CD4-positive, alpha-beta T cell treated with Interleukin-12 subunit alpha and Interleukin-12 subunit beta, for 1 hour (primary cell): ENCODE measurements around the gene LIMK1.

Experiments
- DNase-seq: peaks from one replicate; pipeline ENCODE4 v3.0.0-alpha.2; 2020

The LIMK1 gene

GRCh38 chr7:74056096-74056915 lies 27.3 kb upstream of the LIMK1 start:
- no peak for DNase-seq

- no peak for DNase-seq
Observed at GRCh38 chr7:74057216-74057925, 26.2 kb upstream of the LIMK1 start.

- no peak for DNase-seq
Observed at GRCh38 chr7:74057987-74058386, 25.6 kb upstream of the LIMK1 start.

- DNase-seq = no peak
Observed at GRCh38 chr7:74058486-74058885, 25.1 kb upstream of the LIMK1 start.

GRCh38 chr7:74059037-74059436 lies 24.6 kb upstream of the LIMK1 start:
- no peak for DNase-seq

- no peak for DNase-seq
Observed at GRCh38 chr7:74059681-74060588, 23.7 kb upstream of the LIMK1 start.

- peak; percentile 86 for DNase-seq
Observed at GRCh38 chr7:74061840-74062539, 21.6 kb upstream of the LIMK1 start.

GRCh38 chr7:74063223-74063641 lies 20.4 kb upstream of the LIMK1 start:
- DNase-seq = no peak

DNA sequence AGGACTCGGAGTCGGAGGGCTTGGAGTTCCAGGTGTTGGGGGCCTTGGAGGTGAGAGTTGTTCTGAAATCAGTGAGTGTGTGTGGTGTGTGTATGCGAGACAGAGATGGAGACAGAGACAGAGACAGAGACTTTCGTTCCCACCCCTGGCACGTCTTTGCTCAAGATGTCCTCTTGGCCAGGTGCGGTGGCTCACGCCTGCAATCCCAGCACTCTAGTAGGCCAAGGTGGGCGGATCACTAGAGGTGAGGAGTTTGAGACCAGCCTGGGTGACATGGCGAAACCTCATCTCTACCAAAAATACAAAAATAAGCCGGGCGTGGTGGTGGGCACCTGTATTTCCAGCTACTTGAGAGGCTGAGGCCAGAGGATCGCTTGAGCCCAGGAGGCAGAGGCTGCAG lies 20.0 kb upstream of the LIMK1 start:
- DNase-seq = no peak

DNA sequence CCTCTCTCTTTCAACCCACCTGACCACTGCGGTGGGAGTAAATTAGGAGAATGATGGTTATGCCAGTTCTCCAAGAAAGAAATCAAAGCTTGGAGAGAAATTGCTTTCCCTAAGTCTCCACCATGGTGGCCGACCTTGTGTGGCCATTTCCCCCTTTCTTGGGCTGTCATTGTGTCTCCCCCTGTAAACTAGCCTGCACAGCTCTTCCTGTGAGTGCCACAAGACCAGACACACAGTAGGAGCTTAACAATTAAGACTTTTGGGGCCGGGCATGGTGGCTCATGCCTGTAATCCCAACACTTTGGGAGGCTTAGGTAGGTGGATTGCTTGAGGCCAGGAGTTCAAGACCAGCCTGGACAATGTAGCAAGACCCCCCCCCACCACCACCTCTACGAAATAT lies 18.9 kb upstream of the LIMK1 start:
- DNase-seq = no peak

DNA sequence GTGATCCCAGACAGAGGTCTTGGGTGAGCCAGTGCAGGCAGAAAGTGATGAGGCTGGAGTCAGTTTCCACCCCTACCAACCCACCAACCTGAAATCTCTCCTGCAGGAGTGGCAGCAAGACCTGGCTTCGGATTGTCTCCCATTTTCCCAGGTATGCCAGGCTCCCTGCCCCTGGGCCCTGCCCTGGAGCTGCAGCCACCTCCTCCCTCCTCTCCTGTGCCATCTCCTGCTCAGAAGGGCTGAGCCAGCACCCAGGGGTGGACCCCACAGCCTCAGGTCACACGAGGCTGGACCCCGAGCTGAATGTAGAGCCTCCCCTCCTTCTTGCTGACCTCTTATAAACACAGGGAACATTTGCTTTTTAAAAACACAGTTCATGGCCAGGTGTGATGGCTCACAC lies 17.0 kb upstream of the LIMK1 start:
- DNase-seq = no peak

DNA sequence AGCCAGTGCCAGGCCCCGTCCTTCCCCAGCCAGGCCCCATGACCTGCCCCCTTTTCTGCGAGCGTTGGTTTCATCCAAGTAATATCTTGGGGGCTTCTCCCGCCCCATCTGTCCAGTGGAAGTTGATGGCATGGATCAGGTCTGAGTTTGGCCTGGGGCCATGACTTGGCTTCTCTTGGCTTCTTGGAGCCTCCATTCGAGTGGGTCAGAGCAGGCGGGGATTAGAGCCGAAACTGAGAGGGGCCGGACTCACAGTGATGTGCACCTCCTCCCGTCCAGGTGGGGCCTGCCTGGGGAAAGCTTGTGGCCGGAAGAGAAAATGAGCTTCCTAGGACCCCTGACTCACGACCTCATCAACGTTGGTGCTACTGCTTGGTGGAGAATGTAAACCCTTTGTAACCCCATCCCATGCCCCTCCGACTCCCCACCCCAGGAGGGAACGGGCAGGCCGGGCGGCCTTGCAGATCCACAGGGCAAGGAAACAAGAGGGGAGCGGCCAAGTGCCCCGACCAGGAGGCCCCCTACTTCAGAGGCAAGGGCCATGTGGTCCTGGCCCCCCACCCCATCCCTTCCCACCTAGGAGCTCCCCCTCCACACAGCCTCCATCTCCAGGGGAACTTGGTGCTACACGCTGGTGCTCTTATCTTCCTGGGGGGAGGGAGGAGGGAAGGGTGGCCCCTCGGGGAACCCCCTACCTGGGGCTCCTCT lies 15.1 kb upstream of the LIMK1 start:
- no peak for DNase-seq

GRCh38 chr7:74069086-74069541 lies 14.5 kb upstream of the LIMK1 start:
- no peak for DNase-seq

DNA sequence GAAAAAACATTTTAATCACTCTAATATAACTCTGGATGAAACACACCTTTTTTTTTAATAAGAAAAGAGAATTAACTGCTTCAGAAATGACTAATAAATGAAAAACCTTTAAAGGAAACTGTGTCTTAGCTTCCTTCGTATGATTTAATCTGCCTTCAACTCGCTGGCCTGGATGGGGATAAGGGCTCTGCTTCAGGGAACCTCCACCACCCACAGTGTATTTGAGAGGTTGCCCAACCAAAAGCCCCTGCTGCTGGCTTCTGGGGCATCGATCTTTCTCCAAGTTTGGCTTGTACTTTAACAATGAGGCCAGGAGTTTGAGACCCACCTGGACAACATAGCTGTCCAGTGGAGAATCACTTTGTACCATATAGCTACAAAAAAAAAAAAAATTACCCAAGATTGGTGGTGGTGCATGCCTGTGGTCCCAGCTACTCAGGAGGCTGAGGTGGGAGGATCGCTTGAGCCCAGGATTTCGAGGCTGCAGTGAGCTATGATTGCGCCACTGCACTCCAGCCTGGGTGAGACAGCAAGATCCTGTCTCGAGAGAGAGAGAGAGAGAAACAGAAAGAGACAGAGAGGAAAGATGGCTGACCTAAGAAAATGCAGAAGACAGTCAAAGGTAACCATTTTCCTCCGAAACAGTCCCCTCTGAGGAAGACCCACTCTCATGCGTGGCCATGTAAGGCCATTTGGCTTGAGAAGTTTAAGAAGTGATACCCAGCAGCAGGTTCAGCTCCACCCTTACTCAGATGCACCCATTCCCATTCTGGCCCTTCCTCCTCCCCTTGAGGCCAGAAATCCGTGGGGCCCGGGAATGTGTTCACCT lies 13.6 kb upstream of the LIMK1 start:
- no peak for DNase-seq

- no peak for DNase-seq
Observed at GRCh38 chr7:74070619-74070921, 13.0 kb upstream of the LIMK1 start.

DNA sequence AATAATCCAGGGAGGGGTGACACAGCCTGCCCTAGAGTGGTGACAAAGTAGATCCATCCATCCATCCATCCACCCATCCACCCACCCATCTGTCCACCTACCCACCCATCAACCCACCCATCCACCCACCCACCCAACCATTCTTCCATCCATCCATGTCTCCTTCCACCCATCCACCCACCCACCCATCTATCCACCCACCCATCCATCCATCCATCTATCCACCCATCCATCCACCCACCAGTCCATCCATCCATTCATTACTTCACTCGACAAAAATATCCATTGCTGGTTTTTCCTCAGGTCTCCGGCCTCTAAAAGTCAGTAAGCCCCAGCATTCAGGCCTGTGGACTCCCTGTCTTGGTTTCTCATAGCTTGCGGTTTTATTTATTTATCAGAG lies 12.5 kb upstream of the LIMK1 start:
- DNase-seq = no peak

DNA sequence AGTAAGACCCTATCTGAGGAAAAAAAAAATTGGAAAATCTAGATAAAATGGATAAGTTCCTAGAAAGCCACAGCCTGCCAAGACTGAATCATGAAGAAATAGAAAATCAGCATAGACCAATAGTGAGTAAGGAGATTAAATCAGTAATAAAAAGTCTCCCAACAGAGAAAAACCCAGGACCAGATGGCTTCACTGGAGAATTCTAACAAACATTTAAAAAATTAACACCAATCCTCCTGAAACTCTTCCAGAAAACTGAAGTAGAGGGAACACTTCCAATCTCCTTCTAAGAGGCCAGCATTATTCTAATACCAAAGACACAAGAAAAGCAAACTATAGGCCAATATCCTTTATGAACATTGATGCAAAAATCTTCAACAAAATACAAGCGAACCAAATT lies 8.8 kb upstream of the LIMK1 start:
- DNase-seq = no peak

- no peak for DNase-seq
Observed at GRCh38 chr7:74078461-74078860, 5.1 kb upstream of the LIMK1 start.

DNA sequence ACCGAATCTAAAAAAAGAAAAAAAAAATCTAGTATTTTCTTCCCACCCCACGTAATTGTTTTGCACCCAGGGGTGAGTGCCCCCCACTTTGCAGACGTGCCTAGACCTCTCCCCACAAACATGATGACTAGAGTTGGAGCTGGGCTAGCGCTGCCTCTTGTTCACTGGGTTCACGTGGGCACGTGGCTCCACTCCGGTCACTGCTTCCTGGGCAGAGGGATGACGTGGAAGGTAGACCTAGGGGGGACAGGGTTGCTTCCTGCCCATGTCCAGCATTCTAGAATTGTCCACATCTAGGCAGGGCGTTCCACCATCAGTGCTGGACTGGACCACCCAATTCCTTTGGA lies 861 bp upstream of the LIMK1 start:
- no peak for DNase-seq

- DNase-seq = no peak
Observed at GRCh38 chr7:74083928-74084721, 521 bp downstream of the LIMK1 start.
